ENCODE data around the gene TCP11.

Gene TCP11

GRCh38 chr6:35092362-35093117 is 48.6 kb downstream of the TCP11 start:
- H3K4me3 ChIP-seq (replicated peaks; ENCODE audit: low read depth, low read length) = no peak overlapping the region
- TF ChIP-seq CTCF (IDR thresholded peaks at IDR 0.05; ENCODE audit: low read depth, low read length, missing control alignments) = no peak
- peak; percentile 46 for DNase-seq (ENCODE audit: extremely low read depth, low read depth)

- no peak for TF ChIP-seq CTCF (IDR thresholded peaks at IDR 0.05; ENCODE audit: low read depth, low read length, missing control alignments)
- peak; percentile 12 for DNase-seq (ENCODE audit: extremely low read depth, low read depth)
Measured at GRCh38 chr6:35091346-35092083, 49.6 kb downstream of the TCP11 start.

DNA sequence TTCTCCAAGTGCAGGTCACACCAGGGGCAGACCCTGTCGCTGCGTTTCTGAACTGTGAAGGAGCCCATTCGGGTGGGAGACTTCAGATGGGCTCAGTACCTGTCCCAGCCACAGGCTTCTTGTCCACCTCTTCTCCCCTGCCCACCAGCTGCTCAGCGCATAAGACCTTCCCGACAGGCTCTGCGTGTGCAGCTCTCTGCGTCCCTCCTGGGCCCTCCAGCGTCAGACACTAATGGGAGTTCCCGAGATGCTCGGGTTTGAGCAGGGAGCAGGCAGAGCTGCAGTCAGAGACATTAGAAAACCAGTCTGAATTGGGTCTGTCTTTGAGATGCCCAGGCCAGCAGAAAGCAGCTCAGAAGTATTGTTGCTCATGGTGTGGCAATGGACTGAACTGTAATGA is 50.4 kb downstream of the TCP11 start:
- no peak overlapping the region for H3K4me3 ChIP-seq (replicated peaks; ENCODE audit: low read depth, low read length)
- no peak for DNase-seq (ENCODE audit: extremely low read depth, low read depth)
- no peak for TF ChIP-seq CTCF (IDR thresholded peaks at IDR 0.05; ENCODE audit: low read depth, low read length, missing control alignments)

More at GRCh38 chr6:35091346-35092083, 49.6 kb downstream of the TCP11 start:
- H3K4me3 ChIP-seq (replicated peaks; ENCODE audit: low read depth, low read length) = no peak overlapping the region

DNA sequence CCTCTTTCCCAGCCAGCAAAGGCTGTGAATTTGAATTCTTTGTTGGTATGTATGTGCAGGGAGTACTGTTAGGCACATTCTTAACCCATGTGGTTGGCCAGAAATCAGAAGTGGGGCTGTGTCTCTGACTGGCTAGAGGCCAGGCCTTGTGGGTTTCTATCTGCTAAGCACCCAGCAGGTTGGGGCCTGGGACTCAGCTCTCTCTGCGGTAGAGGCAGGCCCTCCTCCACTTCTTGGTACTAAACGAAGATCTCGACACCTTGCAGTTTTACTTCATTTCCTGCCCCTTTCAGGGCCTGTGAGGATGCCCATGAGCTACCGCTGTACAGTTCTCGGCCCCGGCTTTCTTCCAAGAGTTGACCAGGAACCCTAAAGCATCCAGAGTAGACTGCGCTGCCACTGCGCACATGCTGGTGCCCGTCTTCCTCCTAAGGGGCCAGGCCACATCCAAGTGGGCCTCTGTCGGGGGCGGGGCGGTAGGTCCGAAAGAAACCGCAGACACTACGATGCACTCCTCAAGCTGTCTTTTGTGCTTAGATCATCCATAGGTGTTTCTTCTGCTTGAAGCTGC is 51.1 kb downstream of the TCP11 start:
- peak; percentile 60 for DNase-seq (ENCODE audit: extremely low read depth, low read depth)
- TF ChIP-seq CTCF (IDR thresholded peaks at IDR 0.05; ENCODE audit: low read depth, low read length, missing control alignments) = no peak
- H3K4me3 ChIP-seq (replicated peaks; ENCODE audit: low read depth, low read length) = no peak overlapping the region

DNA sequence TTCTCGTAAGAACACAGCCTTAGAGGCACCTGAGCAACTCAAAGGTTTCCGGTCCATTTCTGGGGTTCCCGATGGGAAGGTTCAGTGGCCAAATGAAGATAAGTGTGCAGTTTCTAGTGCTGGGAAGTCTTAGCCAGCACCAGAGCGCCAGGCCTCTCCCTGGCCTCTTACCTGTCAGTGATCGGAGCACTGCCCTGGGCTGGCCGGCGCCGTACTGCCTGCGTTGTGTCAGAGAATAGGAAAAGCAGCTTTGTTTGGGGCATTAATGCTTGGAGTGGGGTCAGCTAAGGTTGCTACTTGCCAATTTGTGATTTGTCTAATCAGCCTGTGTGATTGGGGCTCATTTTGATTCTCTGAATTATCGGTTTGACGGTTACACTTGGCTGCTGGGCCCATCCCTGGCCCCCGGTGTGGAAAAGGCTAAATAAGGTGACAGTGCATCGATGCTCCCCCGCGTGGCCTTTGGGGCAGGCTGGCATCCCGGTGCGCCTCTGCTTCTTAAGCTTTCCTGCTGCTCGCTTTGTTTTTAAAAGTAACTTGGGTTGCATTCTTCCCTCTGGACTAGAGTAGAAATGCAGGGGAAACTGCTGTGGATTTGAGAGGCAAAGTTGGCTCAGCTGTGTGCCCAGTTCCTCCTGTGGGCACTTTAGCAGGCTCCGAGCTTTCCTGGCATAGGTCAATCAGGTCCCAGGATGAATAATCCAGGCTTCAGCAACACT is 51.8 kb downstream of the TCP11 start:
- no peak for DNase-seq (ENCODE audit: extremely low read depth, low read depth)
- no peak for TF ChIP-seq CTCF (IDR thresholded peaks at IDR 0.05; ENCODE audit: low read depth, low read length, missing control alignments)
- H3K4me3 ChIP-seq (replicated peaks; ENCODE audit: low read depth, low read length) = no peak overlapping the region
